Kidney epithelial cell (primary cell): ENCODE data around the gene CFAP300. TPM values are rescaled to one million over a fixed set of nuclear protein-coding genes. Genes with fewer than 3 reads are reported as not detected.
A peak's percentile ranks its signal among the peaks of the same experiment; 100 is the strongest.

ENCODE experiments used
- DNase-seq: peaks from one replicate; pipeline ENCODE4 v3.0.0-alpha.2; 2010; ENCODE audit warnings: low read depth
- H3K27me3 ChIP-seq: 2 replicates; pipeline ENCODE4 v1.6.0; 2011; ENCODE audit warnings: low read length; ENCODE audit not compliant: control insufficient read depth, insufficient read depth
- H3K36me3 ChIP-seq: 2 replicates; pipeline ENCODE4 v1.5.1; 2011; ENCODE audit warnings: low read length; ENCODE audit not compliant: control insufficient read depth, insufficient read depth
- H3K4me3 ChIP-seq: 2 replicates; pipeline ENCODE4 v1.5.1; 2011; ENCODE audit warnings: low read depth, mild to moderate bottlenecking, control low read depth, low read length
- CTCF ChIP-seq: IDR thresholded peaks from 2 replicates; pipeline ENCODE4 v1.5.1; 2011; ENCODE audit warnings: mild to moderate bottlenecking, moderate library complexity, low read length, control low read depth, inconsistent platforms; ENCODE audit not compliant: insufficient read depth, poor library complexity, severe bottlenecking
- total RNA-seq: library from RNA; depleted of rRNA; stranded (reverse); fragments of >200 nt; gene quantifications from 2 replicates; pipeline ENCODE4 v1.2.3, GENCODE V29; 2015

CFAP300 gene
- total RNA-seq, 1 donor from 2014 or later, result 0.33 TPM

GRCh38 chr11:102007567-102008437 is 39.4 kb upstream of the CFAP300 start:
- Histone ChIP-seq H3K36me3 (no peaks in the 10 kb centered on the region), H3K4me3 (no peak overlapping the region), H3K27me3 (no peaks in the 10 kb centered on the region)
- TF ChIP-seq CTCF, result peak; percentile 37
- DNase-seq, result peak; percentile 18

- no peak for TF ChIP-seq CTCF
- Histone ChIP-seq H3K4me3 (no peak overlapping the region), H3K27me3 (no peaks in the 10 kb centered on the region), H3K36me3 (no peaks in the 10 kb centered on the region)
- peak; percentile 67 for DNase-seq
These were observed 36.3 kb upstream of the CFAP300 start for GRCh38 chr11:102010776-102011494.

GRCh38 chr11:102012946-102013345 is 34.3 kb upstream of the CFAP300 start:
- DNase-seq, result no peak
- no peak for TF ChIP-seq CTCF
- Histone ChIP-seq H3K36me3 (no peaks in the 10 kb centered on the region), H3K27me3 (no peaks in the 10 kb centered on the region), H3K4me3 (no peak overlapping the region)

- Histone ChIP-seq H3K36me3 (no peaks in the 10 kb centered on the region), H3K4me3 (no peak overlapping the region), H3K27me3 (no peaks in the 10 kb centered on the region)
- TF ChIP-seq CTCF, result no peak
- no peak for DNase-seq
These were observed 32.5 kb upstream of the CFAP300 start for GRCh38 chr11:102014756-102015155.

- Histone ChIP-seq H3K27me3 (no peaks in the 10 kb centered on the region), H3K36me3 (no peaks in the 10 kb centered on the region), H3K4me3 (no peak overlapping the region)
- no peak for DNase-seq
- TF ChIP-seq CTCF, result no peak
These were observed 30.2 kb upstream of the CFAP300 start for GRCh38 chr11:102017026-102017425.

- TF ChIP-seq CTCF, result no peak
- Histone ChIP-seq H3K36me3 (no peaks in the 10 kb centered on the region), H3K27me3 (no peaks in the 10 kb centered on the region), H3K4me3 (no peak overlapping the region)
- no peak for DNase-seq
These were observed 21.0 kb upstream of the CFAP300 start for GRCh38 chr11:102026217-102026616.
